Astrocyte of the spinal cord (primary cell): ENCODE data around the gene RCBTB2.
A peak's percentile ranks its signal among the peaks of the same experiment; 100 is the strongest.
"Not testable (repeated sequence)": the region's sequence is repeated elsewhere in the genome, so short reads cannot be mapped to it uniquely, and the experiment has no call there.

Experiments
- DNase-seq: peaks from one replicate; pipeline ENCODE4 v3.0.0; 2011; ENCODE audit warnings: low read depth, low spot score
- H3K4me3 ChIP-seq: 2 replicates; pipeline ENCODE4 v1.5.1; 2011; ENCODE audit warnings: low read depth, mild to moderate bottlenecking, low read length, moderate library complexity
- in situ Hi-C: cut with HindIII; loops from 2 replicates; pipeline ENCODE4 v1.10.0; 2017; ENCODE audit warnings: low sequenced_read_pairs
- TF ChIP-seq, protein P1 (sequence below): IDR thresholded peaks from 2 replicates; pipeline ENCODE4 v1.5.1; 2012; ENCODE audit warnings: low read depth, mild to moderate bottlenecking, low read length, inconsistent platforms

Gene RCBTB2

DNA sequence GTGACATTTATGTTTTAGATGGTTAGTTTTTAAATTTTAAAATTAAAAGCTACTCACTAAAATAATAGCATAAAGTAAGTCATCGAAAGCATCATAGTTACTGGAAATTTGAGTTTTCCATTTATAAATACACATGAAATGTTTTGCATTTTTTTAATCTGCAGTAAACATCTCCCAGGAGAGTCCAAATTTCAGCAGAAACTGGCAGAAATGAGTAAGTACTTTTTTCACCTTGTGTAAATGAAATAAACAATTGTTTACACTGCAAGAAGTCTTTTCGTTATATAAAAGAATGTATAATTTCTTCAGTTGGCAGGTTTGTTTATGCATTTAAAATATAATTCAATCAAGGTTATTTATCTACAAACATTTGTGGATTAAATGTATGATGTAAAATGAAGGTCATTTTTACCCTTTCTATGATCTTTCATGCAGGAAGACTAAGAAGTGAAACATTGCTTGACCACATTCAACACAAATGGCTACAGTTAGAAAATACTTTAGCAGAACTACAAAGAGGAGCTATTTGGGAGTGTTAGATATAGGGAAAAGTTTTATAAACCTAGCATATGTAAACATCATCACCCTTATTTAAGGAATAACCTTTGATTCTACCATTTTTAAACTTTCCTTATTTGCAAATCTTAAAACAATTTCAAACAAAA lies 55.6 kb downstream of the RCBTB2 start:
- DNase-seq = no peak
- TF ChIP-seq, protein P1, sequence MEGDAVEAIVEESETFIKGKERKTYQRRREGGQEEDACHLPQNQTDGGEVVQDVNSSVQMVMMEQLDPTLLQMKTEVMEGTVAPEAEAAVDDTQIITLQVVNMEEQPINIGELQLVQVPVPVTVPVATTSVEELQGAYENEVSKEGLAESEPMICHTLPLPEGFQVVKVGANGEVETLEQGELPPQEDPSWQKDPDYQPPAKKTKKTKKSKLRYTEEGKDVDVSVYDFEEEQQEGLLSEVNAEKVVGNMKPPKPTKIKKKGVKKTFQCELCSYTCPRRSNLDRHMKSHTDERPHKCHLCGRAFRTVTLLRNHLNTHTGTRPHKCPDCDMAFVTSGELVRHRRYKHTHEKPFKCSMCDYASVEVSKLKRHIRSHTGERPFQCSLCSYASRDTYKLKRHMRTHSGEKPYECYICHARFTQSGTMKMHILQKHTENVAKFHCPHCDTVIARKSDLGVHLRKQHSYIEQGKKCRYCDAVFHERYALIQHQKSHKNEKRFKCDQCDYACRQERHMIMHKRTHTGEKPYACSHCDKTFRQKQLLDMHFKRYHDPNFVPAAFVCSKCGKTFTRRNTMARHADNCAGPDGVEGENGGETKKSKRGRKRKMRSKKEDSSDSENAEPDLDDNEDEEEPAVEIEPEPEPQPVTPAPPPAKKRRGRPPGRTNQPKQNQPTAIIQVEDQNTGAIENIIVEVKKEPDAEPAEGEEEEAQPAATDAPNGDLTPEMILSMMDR = no peak

DNA sequence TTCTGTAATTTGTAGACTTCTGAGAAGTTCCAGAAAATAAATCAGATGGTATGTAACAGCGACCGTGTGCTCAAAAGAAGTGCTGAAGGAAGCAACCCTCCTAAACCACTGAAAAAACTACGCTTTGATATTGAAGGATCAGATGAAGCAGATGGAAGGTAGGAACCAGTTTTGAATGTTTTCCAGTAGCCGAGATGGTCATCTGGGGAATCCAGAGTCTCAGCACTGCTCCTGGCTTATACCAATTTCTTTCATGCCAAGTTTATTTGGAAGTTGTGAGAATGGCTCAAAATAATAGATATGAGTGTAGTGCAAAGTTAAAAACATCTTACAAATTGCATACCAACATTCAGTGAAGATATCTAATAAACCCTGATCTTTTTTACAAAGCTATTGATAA lies 56.2 kb downstream of the RCBTB2 start:
- no peak overlapping the region for H3K4me3 ChIP-seq
- in situ Hi-C loops = no loop called here
- TF ChIP-seq, protein P1 = no peak
- DNase-seq = no peak

More for the DNA sequence above, 55.6 kb downstream of the RCBTB2 start:
- in situ Hi-C loops = no loop called here
- no peak overlapping the region for H3K4me3 ChIP-seq

DNA sequence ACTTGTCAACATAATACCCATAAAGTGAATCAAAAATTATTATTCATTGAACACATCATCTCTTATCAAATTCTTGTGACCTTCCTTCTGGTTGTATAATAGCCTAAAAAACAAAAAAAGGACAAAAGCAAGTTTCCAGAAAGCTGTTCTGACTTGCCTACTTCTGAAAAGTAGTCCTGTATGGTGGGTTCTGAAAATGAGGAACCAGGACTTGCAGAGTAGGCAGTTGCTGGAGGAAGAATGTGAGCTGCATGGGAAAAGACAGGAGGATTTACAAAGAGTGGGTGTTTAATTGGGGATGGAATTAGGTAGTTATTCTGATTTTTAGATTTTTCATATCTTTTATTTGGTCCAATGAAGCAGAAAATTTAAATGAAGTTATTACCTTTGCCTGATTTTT lies 56.7 kb downstream of the RCBTB2 start:
- DNase-seq = no peak
- TF ChIP-seq, protein P1 = no peak
- in situ Hi-C loops = no loop called here
- no peak overlapping the region for H3K4me3 ChIP-seq

DNA sequence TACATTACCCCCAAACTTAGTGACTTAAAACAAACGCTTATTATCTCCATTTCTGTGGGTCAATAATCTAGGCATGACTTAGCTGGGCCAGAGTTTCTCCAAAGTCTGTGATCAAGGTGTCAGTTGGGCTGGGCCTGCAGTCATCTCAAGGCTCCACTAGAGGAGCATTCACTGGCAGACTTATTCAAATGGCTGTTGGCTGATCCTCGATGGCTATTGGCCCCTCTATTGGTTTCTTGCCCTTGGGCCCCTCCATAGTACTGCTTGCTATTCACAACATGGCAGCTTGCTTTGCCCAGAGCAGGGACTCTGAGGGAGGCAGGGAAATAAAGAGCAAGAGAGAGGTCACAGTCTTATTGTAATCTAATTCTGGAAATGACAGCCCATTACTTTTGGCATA lies 57.6 kb downstream of the RCBTB2 start:
- DNase-seq = no peak
- H3K4me3 ChIP-seq = no peak overlapping the region
- in situ Hi-C loops = no loop called here
- TF ChIP-seq, protein P1 = no peak

DNA sequence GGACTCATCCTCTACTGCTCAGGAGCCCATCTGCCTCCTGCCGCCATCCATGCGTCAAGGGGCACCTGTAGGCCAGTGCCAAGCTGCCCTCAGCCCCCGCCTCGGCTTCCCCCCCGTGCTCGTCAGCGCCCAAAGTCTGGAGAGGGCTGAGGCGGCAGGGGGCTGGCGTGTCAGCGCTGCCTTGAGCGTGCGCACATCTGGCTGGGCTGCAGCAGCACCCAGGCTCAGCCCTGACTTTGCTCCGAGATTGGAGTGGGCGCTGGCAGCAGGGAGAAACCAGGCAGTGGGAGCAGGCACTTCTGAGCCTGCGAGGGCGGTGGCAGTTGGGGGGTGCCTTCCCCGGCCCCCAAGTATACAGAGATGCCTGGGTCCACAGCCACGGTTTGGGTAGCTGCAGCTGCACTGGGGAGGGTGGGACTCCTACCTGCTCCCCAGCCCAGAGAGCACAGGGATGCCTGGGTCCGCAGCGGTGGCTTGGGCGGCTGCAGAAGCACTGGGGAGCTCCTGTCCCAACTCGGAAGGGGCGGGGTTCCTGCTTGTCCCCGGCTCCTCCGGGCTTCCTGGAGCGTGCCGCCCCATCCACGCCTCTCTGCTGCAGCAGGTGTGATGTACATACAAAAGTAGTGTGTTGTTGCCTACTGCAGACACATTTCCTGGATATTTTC lies 75.2 kb downstream of the RCBTB2 start:
- TF ChIP-seq, protein P1 = no peak
- in situ Hi-C loops = no loop called here

DNA sequence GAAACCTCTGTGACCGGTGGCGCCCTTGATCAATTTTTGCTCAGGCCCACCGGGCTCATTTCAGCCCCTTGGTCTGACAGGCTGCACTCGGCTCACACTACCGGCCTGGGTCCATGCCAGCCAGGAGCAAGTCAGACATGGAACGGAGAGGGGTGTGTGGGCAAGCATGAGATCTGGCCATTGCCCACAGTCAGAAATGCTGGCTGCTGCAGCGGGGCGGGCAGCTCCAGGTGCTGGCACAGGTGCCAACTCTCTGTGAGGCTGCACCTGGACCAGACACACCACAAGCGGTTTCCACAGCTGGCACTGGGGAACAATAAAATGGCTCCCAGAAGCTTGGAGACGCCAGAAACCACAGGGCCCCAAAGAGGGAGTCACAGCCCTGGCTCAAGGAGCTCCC lies 76.3 kb downstream of the RCBTB2 start:
- H3K4me3 ChIP-seq = no peak overlapping the region
- TF ChIP-seq, protein P1 = no peak
- in situ Hi-C loops = no loop called here
- DNase-seq = no peak

More for the DNA sequence above, 75.2 kb downstream of the RCBTB2 start:
- no peak for DNase-seq
- no peak overlapping the region for H3K4me3 ChIP-seq

DNA sequence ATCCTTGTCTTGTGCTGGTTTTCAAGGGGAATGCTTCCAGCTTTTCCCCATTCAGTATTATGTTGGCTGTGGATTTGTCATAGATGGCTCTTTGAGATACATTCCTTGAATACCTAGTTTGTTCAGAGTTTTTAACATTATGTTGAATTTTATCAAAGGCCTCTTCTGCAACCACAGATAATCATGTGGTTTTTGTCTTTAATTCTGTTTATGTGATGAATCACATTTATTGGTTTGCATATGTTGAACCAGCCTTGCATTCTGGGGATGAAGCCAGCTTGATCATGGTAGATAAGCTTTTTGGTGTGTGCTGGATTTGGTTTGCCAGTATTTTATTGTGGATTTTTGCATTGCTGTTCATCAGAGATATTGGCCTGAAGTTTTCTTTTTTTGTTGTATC lies 81.7 kb downstream of the RCBTB2 start:
- peak; percentile 45 for DNase-seq
- in situ Hi-C loops, H3K4me3 ChIP-seq: not testable (repeated sequence)
